GM12873 (cell line): Measurements from ENCODE around the gene LCE4A.

Experiments used
- CTCF ChIP-seq: IDR thresholded peaks from 2 replicates; pipeline ENCODE4 v1.5.1; 2012; ENCODE audit warnings: low read depth, mild to moderate bottlenecking, moderate library complexity, low read length, control low read depth; ENCODE audit not compliant: insufficient read depth; ENCODE audit errors: missing control alignments

Gene LCE4A

DNA sequence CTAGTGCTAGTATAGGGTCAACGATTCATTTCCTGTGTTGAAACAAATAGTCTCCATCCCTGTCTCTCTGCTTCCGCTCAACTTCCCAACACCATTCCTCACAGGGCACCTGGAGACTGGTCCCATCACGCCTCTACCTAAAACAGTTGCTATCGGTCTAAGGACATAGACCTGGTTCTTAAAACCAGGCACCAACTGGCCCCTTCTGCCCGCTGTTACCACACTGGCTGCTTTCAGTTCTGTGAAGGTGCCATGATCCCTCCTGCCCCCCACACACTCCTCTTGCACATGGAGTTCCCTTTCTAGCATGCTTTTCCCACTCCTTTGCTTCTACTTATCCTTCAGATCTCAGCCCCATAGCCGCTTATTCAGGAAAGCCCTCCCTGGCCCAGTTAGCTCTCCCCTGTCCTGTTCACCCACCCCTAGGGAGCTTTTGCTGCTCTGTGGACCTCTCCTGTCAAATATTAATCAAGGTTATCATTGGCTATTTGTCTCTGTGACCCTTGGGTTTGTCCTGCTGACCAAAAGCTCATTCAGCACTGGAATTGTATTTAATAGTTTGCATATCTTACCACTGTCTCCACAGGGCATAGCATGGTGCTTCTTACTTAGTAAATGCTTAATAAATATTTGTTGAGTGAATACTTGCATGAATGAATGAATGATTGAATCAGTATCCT lies 37.9 kb downstream of the LCE4A start:
- no peak for TF ChIP-seq CTCF

DNA sequence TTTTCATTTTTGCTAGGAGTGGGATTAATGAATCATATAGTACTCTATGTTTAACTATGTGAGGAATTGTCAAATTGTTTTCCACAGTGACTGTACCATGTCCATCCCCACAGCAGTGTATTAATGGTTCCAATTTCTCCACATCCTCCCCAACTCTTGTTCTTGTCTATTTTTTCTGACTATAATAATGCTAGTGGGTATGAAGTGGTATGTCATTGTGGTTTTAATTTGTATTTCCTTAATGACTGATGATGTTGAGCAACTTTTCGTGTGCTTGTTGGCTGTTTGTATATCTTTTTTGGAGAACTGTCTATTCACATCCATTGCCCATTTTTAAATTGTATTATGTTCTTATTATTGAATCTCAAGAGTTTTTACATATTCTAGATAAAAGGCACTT lies 39.9 kb downstream of the LCE4A start:
- no peak for TF ChIP-seq CTCF

- no peak for TF ChIP-seq CTCF
Measured at GRCh38 chr1:152752225-152752624, 44.3 kb downstream of the LCE4A start.

GRCh38 chr1:152753586-152753985 lies 45.6 kb downstream of the LCE4A start:
- TF ChIP-seq CTCF = no peak

DNA sequence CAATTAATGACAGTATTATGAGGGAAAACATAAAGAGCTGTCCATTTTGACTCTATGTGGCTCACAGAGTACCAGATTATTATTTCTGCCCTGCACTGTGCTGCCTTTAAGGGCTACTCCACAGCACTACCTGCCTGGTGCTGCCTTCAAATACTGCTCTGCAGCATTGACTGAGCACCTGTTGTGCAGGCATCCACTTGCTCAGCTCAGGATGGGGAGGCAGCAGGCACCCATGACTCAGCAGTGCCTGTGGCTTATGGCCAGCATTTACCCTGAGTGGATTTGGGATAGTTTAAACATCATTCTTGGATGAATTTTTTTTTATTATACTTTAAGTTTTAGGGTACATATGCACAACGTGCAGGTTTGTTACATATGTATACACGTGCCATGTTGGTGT lies 48.9 kb downstream of the LCE4A start:
- no peak for TF ChIP-seq CTCF

GRCh38 chr1:152757747-152758146 lies 49.8 kb downstream of the LCE4A start, which contains the start of gene KPRP:
TSS of gene KPRP (plus strand) at chr1:152758025. CDS start at chr1:152759589, 1,564 bp downstream.
- TF ChIP-seq CTCF = no peak

DNA sequence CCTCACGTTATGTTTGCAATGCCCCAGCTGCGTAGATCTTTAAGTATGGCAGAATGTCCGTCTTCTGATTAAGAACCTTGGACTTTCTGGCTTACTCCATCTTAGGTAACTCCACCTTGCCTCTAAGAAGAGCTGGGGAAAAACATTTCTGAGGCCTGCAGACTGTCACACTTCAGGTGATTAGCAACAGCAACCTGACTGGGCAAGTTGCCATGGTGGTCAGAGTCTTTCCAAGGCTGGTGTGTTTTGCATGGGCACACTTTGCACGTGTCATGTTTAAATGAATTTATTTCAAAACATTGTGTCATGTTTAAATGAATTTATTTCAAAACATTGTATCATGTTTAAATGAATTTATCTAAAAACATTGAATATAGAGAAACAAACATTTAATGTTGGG lies 50.7 kb downstream of the LCE4A start:
- no peak for TF ChIP-seq CTCF
